Measurements from ENCODE around the gene GALNT16. TPM values are rescaled to one million over a fixed set of nuclear protein-coding genes. Genes with fewer than 3 reads are reported as not detected.

GALNT16 gene
- total RNA-seq, 1 experiment from 2014 or later, result not detected

DNA sequence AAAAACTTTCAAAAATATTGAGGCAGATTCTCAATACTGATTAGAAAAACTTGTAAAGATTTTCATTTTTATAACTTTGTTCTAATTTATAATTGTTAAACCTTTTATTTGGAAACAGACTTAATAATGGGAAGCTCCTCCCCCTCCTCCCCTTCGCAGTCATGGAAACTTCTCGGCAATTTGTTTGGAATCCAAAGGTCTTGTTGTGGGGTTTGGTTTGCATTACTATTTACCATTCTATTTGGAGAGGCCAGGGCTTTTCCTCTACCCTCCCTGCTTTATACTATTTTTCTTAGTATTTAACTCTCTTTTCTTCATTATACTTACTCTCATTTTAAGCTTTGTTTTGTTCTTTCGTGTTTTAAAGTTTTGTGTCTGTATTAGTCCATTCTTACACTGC lies 144.5 kb downstream of the GALNT16 start:
- DNase-seq (ENCODE audit: low read depth), result no peak
- in situ Hi-C loops (cut with HindIII; ENCODE audit: low pct_unique_long_range_greater_than_20kb, low sequenced_read_pairs), result no loop called here

DNA sequence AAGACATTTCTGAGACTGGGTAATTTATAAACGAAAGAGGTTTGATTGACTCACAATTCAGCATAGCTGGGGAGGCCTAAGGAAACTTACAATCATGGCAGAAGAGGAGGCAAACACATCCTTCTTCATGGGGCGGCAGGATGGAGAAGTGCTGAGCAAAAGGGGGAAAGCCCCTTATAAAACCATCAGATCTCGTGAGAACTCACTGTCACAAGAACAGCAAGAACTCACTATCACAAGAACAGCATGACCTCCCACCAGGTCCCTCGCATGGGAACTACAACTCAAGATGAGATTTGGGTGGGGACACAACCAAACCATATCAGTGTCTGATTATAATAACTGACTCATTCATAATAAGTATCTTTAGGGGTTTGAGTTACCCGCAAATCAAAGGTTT lies 144.9 kb downstream of the GALNT16 start:
- in situ Hi-C loops (cut with HindIII; ENCODE audit: low pct_unique_long_range_greater_than_20kb, low sequenced_read_pairs), result no loop called here
- DNase-seq (ENCODE audit: low read depth), result no peak

DNA sequence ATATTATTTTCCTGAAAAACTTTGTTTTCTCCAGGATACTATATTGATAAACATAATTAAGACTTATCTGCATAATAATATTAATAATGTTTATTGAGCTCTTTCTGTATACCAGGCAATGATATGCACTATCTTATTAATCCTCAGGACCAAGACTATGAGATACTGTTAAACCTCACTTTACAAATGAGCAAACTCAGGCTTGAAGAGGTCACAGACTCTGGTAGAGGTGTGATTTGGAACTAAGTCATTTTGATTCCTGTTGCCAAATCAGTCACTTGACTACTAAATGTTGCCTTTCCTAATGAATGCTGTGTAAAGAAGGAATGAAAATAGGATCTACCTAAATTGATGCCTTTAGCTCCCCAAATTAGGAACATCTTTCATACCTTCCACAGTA lies 145.8 kb downstream of the GALNT16 start:
- in situ Hi-C loops (cut with HindIII; ENCODE audit: low pct_unique_long_range_greater_than_20kb, low sequenced_read_pairs), result no loop called here

More for the DNA sequence above, 145.8 kb downstream of the GALNT16 start:
- DNase-seq (ENCODE audit: low read depth), result no peak

Other genes starting within 250 kb of the GALNT16 start
- gene DCAF5, start 107.0 kb upstream of the GALNT16 start, total RNA-seq (2014; rRNA removed; shearing (Covaris generic); ENCODE audit: low replicate concordance), result 7.8 and 9.0 TPM in 2 replicates
- gene EXD2, start 68.7 kb upstream of the GALNT16 start, total RNA-seq (2014; rRNA removed; shearing (Covaris generic); ENCODE audit: low replicate concordance), result 10.3 and 13.0 TPM in 2 replicates
- gene ERH, start 138.1 kb downstream of the GALNT16 start, total RNA-seq (2014; rRNA removed; shearing (Covaris generic); ENCODE audit: low replicate concordance), result 173 and 187 TPM in 2 replicates
- gene SLC39A9, start 138.5 kb downstream of the GALNT16 start, total RNA-seq (2014; rRNA removed; shearing (Covaris generic); ENCODE audit: low replicate concordance), result 56.4 and 75.9 TPM in 2 replicates
- not detected in 2 replicates for gene PLEKHD1, start 224.6 kb downstream of the GALNT16 start, total RNA-seq (2014; rRNA removed; shearing (Covaris generic); ENCODE audit: low replicate concordance)

Measured in Caki2 (cell line).